DND-41 (cell line): ENCODE data around the gene VN1R5.

Source experiments
- EZH2 ChIP-seq: IDR thresholded peaks from 3 replicates; pipeline ENCODE4 v1.6.1; 2012; ENCODE audit warnings: borderline replicate concordance, low read depth, mild to moderate bottlenecking, moderate library complexity, low read length, inconsistent platforms; ENCODE audit not compliant: severe bottlenecking
- TF ChIP-seq, protein P1 (sequence below): IDR thresholded peaks from 2 replicates; pipeline ENCODE4 v1.5.1; 2012; ENCODE audit warnings: borderline replicate concordance, low read length, moderate library complexity, mild to moderate bottlenecking; ENCODE audit not compliant: poor library complexity, severe bottlenecking; ENCODE audit errors: extremely low read depth

DNA sequence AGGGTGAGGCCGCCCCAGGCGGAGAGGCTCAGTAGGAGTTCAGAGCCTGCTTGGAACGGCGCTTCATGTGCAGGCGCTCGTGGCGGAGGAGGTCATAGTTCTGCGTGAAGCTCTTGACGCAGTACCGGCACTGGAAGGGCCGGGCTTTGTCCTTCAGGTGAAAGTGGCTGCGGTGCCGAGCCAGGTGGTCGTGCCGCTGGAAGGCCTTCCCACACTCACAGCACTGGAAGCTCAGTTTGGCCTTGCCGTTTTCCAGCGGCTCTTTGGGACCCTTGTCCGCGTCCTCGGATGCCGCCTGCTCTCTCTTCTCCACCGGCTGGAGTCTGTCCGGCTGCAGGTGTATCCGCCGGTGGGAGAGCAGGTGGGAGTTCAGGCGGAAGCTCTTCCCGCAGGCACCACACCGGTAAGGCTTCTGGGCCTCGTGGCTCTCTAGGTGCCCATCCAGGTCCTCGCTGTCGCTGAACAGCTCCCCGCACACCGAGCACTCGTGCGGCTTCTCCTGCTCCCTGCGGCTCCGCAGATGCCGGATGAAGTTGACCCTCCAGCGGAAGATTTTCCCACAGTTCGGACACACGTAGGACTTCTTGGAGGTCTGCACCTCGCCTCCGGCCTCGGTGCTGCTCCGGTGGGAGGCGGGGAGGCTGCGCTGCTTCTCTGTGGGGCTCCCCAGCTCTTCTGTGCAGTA lies 44.8 kb downstream of the VN1R5 start:
- TF ChIP-seq, protein P1, sequence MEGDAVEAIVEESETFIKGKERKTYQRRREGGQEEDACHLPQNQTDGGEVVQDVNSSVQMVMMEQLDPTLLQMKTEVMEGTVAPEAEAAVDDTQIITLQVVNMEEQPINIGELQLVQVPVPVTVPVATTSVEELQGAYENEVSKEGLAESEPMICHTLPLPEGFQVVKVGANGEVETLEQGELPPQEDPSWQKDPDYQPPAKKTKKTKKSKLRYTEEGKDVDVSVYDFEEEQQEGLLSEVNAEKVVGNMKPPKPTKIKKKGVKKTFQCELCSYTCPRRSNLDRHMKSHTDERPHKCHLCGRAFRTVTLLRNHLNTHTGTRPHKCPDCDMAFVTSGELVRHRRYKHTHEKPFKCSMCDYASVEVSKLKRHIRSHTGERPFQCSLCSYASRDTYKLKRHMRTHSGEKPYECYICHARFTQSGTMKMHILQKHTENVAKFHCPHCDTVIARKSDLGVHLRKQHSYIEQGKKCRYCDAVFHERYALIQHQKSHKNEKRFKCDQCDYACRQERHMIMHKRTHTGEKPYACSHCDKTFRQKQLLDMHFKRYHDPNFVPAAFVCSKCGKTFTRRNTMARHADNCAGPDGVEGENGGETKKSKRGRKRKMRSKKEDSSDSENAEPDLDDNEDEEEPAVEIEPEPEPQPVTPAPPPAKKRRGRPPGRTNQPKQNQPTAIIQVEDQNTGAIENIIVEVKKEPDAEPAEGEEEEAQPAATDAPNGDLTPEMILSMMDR: no peak
- no peak for TF ChIP-seq EZH2
